HG02623 (cell line): ENCODE measurements around the gene TRAPPC1.

ENCODE experiments used
- ATAC-seq: cut with Tn5 transposase; IDR thresholded peaks from one replicate; pipeline ENCODE4 v1.9.1; 2021; ENCODE audit warnings: moderate library complexity; ENCODE audit not compliant: unreplicated experiment

The TRAPPC1 gene

GRCh38 chr17:7881276-7882054 is 50.3 kb downstream of the TRAPPC1 start:
- ATAC-seq: no peak
